Fibroblast of lung (primary cell): Measurements from ENCODE around the gene XIAP. TPM values are rescaled to one million over a fixed set of nuclear protein-coding genes. Genes with fewer than 3 reads are reported as not detected.

Source experiments
- DNase-seq, 2 donors: peaks; one replicate each; pipeline versions ENCODE4 v3.0.0 to v3.0.0-alpha.2; 2010; ENCODE audit warnings: low read depth in 2 of 2
- H2AFZ ChIP-seq: 2 replicates; pipeline ENCODE4 v1.5.1; 2012; ENCODE audit warnings: low read length, control low read depth, inconsistent platforms
- H3K27ac ChIP-seq: 2 replicates; pipeline ENCODE4 v1.5.1; 2011; ENCODE audit warnings: low read length, control low read depth; ENCODE audit not compliant: insufficient read depth
- H3K27me3 ChIP-seq: 2 replicates; pipeline ENCODE4 v1.5.1; 2011; ENCODE audit warnings: mild to moderate bottlenecking, low read length; ENCODE audit not compliant: control insufficient read depth, insufficient read depth
- H3K36me3 ChIP-seq: 2 replicates; pipeline ENCODE4 v1.5.1; 2011; ENCODE audit warnings: low read length; ENCODE audit not compliant: control insufficient read depth, insufficient read depth
- H3K4me1 ChIP-seq: 2 replicates; pipeline ENCODE4 v1.5.1; 2011; ENCODE audit warnings: low read length; ENCODE audit not compliant: control insufficient read depth, insufficient read depth; ENCODE audit errors: extremely low read depth
- H3K4me2 ChIP-seq: 2 replicates; pipeline ENCODE4 v1.5.1; 2011; ENCODE audit warnings: low read length, control low read depth; ENCODE audit not compliant: insufficient read depth; ENCODE audit errors: extremely low read depth
- H3K4me3 ChIP-seq, 4 experiments: fragments of 200-600 bp in 1 of 4; sonication (generic) in 1 of 4; replicated peaks in 1 of 4; 2 replicates each; pipeline ENCODE4 v1.5.1; 2011 to 2016; ENCODE audit warnings: low read length in 4 of 4, low read depth in 3 of 4, mild to moderate bottlenecking in 3 of 4, control low read depth in 2 of 4, inconsistent platforms in 1 of 4, mixed read lengths in 1 of 4; ENCODE audit not compliant: insufficient read depth in 1 of 4; ENCODE audit errors: control extremely low read depth in 1 of 4
- H3K79me2 ChIP-seq: 2 replicates; pipeline ENCODE4 v1.5.1; 2012; ENCODE audit warnings: mild to moderate bottlenecking, low read length, inconsistent platforms; ENCODE audit not compliant: control insufficient read depth, insufficient read depth
- H3K9ac ChIP-seq: 2 replicates; pipeline ENCODE4 v1.5.1; 2011; ENCODE audit warnings: mild to moderate bottlenecking, low read length, control low read depth; ENCODE audit not compliant: insufficient read depth
- H3K9me3 ChIP-seq: 2 replicates; pipeline ENCODE4 v1.5.1; 2012; ENCODE audit warnings: low read depth, low read length; ENCODE audit not compliant: control insufficient read depth, insufficient read depth
- H4K20me1 ChIP-seq: 2 replicates; pipeline ENCODE4 v1.5.1; 2011; ENCODE audit warnings: low read length; ENCODE audit not compliant: control insufficient read depth, insufficient read depth; ENCODE audit errors: extremely low read depth
- CTCF ChIP-seq, 2 donors: IDR thresholded peaks in 1 of 2; conservative IDR thresholded peaks in 1 of 2; 1 replicate in 1 of 2; 2 replicates in 1 of 2; pipeline ENCODE4 v1.5.1; 2011 to 2012; ENCODE audit warnings: low read length in 2 of 2, control low read depth in 1 of 2, inconsistent platforms in 1 of 2, low read depth in 1 of 2, mild to moderate bottlenecking in 1 of 2
- EZH2 ChIP-seq: IDR thresholded peaks from 2 replicates; pipeline ENCODE4 v1.5.1; 2012; ENCODE audit warnings: low read length, control low read depth, mild to moderate bottlenecking; ENCODE audit errors: missing control alignments
- polyA plus RNA-seq, 2 donors: library from polyadenylated mRNA; depleted of rRNA in 1 of 2; stranded (reverse) in 1 of 2; unstranded in 1 of 2; fragments of >200 nt; gene quantifications; 2 replicates each; pipeline ENCODE4 v1.2.1, GENCODE V29; 2011 to 2012; ENCODE audit warnings: missing spikeins in 1 of 2
- total RNA-seq: library from RNA; depleted of rRNA; stranded (reverse); fragments of >200 nt; gene quantifications from 2 replicates; pipeline ENCODE4 v1.2.1, GENCODE V29; 2014

XIAP gene
- total and polyA plus RNA-seq, 2 donors (not counting 1 experiment from before 2014, with no cell fraction given): 21.8 to 45.1 TPM

- DNase-seq: no peak
- Histone ChIP-seq H4K20me1 (no peaks in the 10 kb centered on the region), H3K4me3 (no peak overlapping the region), H3K9ac (no peak overlapping the region), H3K4me1 (no peaks in the 10 kb centered on the region), H3K4me2 (no peak overlapping the region), H3K79me2 (peaks cover 34% of the 10 kb centered on the region), H3K9me3 (no peaks in the 10 kb centered on the region), H3K27ac (no peak overlapping the region), H3K27me3 (no peaks in the 10 kb centered on the region), H2AFZ (no peak overlapping the region), H3K36me3 (no peaks in the 10 kb centered on the region)
- TF ChIP-seq EZH2: no peak
- TF ChIP-seq CTCF (conservative IDR thresholded peaks at IDR 0.05 in 1 of 2, IDR thresholded peaks at IDR 0.05 in 1 of 2; ENCODE audit: low read depth in 1 of 2, low read length in 2 of 2): no peak
These were observed 14.1 kb downstream of the XIAP start for GRCh38 chrX:123873956-123874355.

GRCh38 chrX:123876177-123876576 lies 16.3 kb downstream of the XIAP start:
- no peak for TF ChIP-seq CTCF (conservative IDR thresholded peaks at IDR 0.05 in 1 of 2, IDR thresholded peaks at IDR 0.05 in 1 of 2; ENCODE audit: low read depth in 1 of 2, low read length in 2 of 2)
- TF ChIP-seq EZH2: no peak
- Histone ChIP-seq H3K79me2 (peaks cover 20% of the 10 kb centered on the region), H2AFZ (no peak overlapping the region), H3K4me2 (no peak overlapping the region), H3K4me3 (no peak overlapping the region), H4K20me1 (no peaks in the 10 kb centered on the region), H3K27ac (no peak overlapping the region), H3K36me3 (no peaks in the 10 kb centered on the region), H3K27me3 (no peaks in the 10 kb centered on the region), H3K9me3 (no peaks in the 10 kb centered on the region), H3K9ac (no peak overlapping the region), H3K4me1 (no peaks in the 10 kb centered on the region)
- DNase-seq: no peak

GRCh38 chrX:123876844-123877243 lies 17.0 kb downstream of the XIAP start:
- Histone ChIP-seq H3K4me3 (no peak overlapping the region), H3K36me3 (no peaks in the 10 kb centered on the region), H3K27me3 (no peaks in the 10 kb centered on the region), H3K27ac (no peak overlapping the region), H3K9ac (no peak overlapping the region), H3K9me3 (no peaks in the 10 kb centered on the region), H4K20me1 (no peaks in the 10 kb centered on the region), H3K4me1 (no peaks in the 10 kb centered on the region), H3K4me2 (no peak overlapping the region), H3K79me2 (peaks cover 17% of the 10 kb centered on the region), H2AFZ (no peak overlapping the region)
- TF ChIP-seq CTCF (conservative IDR thresholded peaks at IDR 0.05 in 1 of 2, IDR thresholded peaks at IDR 0.05 in 1 of 2; ENCODE audit: low read depth in 1 of 2, low read length in 2 of 2): no peak
- no peak for TF ChIP-seq EZH2
- no peak for DNase-seq
